GM19463 (cell line): Measurements from ENCODE around the gene LAMA4.

Experiments used
- ATAC-seq: cut with Tn5 transposase; IDR thresholded peaks from one replicate; pipeline ENCODE4 v1.9.1; 2021; ENCODE audit warnings: mild to moderate bottlenecking, moderate library complexity; ENCODE audit not compliant: unreplicated experiment

Gene LAMA4

GRCh38 chr6:112153926-112154607, 100.3 kb downstream of the LAMA4 start:
- no peak for ATAC-seq

GRCh38 chr6:112150363-112150762, 104.0 kb downstream of the LAMA4 start:
- ATAC-seq, result no peak

- no peak for ATAC-seq
Observed at GRCh38 chr6:112149719-112150263, 104.6 kb downstream of the LAMA4 start.

- ATAC-seq, result no peak
Observed at GRCh38 chr6:112149236-112149635, 105.1 kb downstream of the LAMA4 start.

- no peak for ATAC-seq
Observed at GRCh38 chr6:112148103-112148502, 106.3 kb downstream of the LAMA4 start.

- no peak for ATAC-seq
Observed at GRCh38 chr6:112145080-112145573, 109.2 kb downstream of the LAMA4 start.

GRCh38 chr6:112144145-112144926, 110.0 kb downstream of the LAMA4 start:
- ATAC-seq, result no peak

GRCh38 chr6:112141707-112142106, 112.7 kb downstream of the LAMA4 start:
- no peak for ATAC-seq

GRCh38 chr6:112139052-112139451, 115.3 kb downstream of the LAMA4 start:
- no peak for ATAC-seq

- ATAC-seq, result no peak
Observed at GRCh38 chr6:112130878-112131277, 123.5 kb downstream of the LAMA4 start.

GRCh38 chr6:112128208-112128607, 126.2 kb downstream of the LAMA4 start:
- ATAC-seq, result no peak

GRCh38 chr6:112123982-112124381, 130.4 kb downstream of the LAMA4 start:
- no peak for ATAC-seq

- no peak for ATAC-seq
Observed at GRCh38 chr6:112122756-112123155, 131.6 kb downstream of the LAMA4 start.

GRCh38 chr6:112118034-112118433, 136.3 kb downstream of the LAMA4 start:
- no peak for ATAC-seq

- ATAC-seq, result no peak
Observed at GRCh38 chr6:112117554-112117953, 136.8 kb downstream of the LAMA4 start.

GRCh38 chr6:112116221-112116620, 138.1 kb downstream of the LAMA4 start:
- no peak for ATAC-seq

- no peak for ATAC-seq
Observed at GRCh38 chr6:112114577-112115223, 139.7 kb downstream of the LAMA4 start.

GRCh38 chr6:112113918-112114317, 140.4 kb downstream of the LAMA4 start:
- no peak for ATAC-seq

GRCh38 chr6:112113431-112113830, 140.9 kb downstream of the LAMA4 start:
- no peak for ATAC-seq

- ATAC-seq, result no peak
Observed at GRCh38 chr6:112109262-112109661, 145.1 kb downstream of the LAMA4 start.

- ATAC-seq, result no peak
Observed at GRCh38 chr6:112106562-112106961, 147.8 kb downstream of the LAMA4 start.
